ENCODE data around the gene RXRA.
A peak's percentile ranks its signal among the peaks of the same experiment; 100 is the strongest.
"Not testable (repeated sequence)": the region's sequence is repeated elsewhere in the genome, so short reads cannot be mapped to it uniquely, and the experiment has no call there.

Gene RXRA

GRCh38 chr9:134294153-134295071, 31.8 kb upstream of the RXRA start:
- no peak for DNase-seq

- DNase-seq: no peak
Measured at GRCh38 chr9:134295101-134295745, 31.0 kb upstream of the RXRA start.

GRCh38 chr9:134295746-134296250, 30.5 kb upstream of the RXRA start:
- DNase-seq: no peak

- DNase-seq: no peak
Measured at GRCh38 chr9:134296301-134297082, 29.8 kb upstream of the RXRA start.

GRCh38 chr9:134297083-134297410, 29.2 kb upstream of the RXRA start:
- no peak for DNase-seq

- DNase-seq: no peak
Measured at GRCh38 chr9:134297576-134297975, 28.7 kb upstream of the RXRA start.

GRCh38 chr9:134298000-134298399, 28.3 kb upstream of the RXRA start:
- DNase-seq: no peak

GRCh38 chr9:134299068-134299467, 27.2 kb upstream of the RXRA start:
- no peak for DNase-seq

GRCh38 chr9:134299883-134300282, 26.4 kb upstream of the RXRA start:
- no peak for DNase-seq

- peak; percentile 22 for DNase-seq
Measured at GRCh38 chr9:134301387-134302129, 24.7 kb upstream of the RXRA start.

- no peak for DNase-seq
Measured at GRCh38 chr9:134302130-134302817, 24.0 kb upstream of the RXRA start.

GRCh38 chr9:134303601-134304000, 22.7 kb upstream of the RXRA start:
- no peak for DNase-seq

GRCh38 chr9:134304261-134304660, 22.0 kb upstream of the RXRA start:
- DNase-seq: no peak

- no peak for DNase-seq
Measured at GRCh38 chr9:134304690-134305089, 21.6 kb upstream of the RXRA start.

GRCh38 chr9:134305533-134305932, 20.7 kb upstream of the RXRA start:
- DNase-seq: no peak

GRCh38 chr9:134306042-134306441, 20.2 kb upstream of the RXRA start:
- not testable (repeated sequence) for DNase-seq

GRCh38 chr9:134306636-134307600, 19.3 kb upstream of the RXRA start:
- no peak for DNase-seq

GRCh38 chr9:134307674-134308638, 18.3 kb upstream of the RXRA start:
- no peak for DNase-seq

- not testable (repeated sequence) for DNase-seq
Measured at GRCh38 chr9:134308639-134309220, 17.5 kb upstream of the RXRA start.
